Left renal pelvis (tissue), 4 donors: ENCODE measurements around the gene TSPAN2. TPM values are rescaled to one million over a fixed set of nuclear protein-coding genes. Genes with fewer than 3 reads are reported as not detected.

ENCODE experiments used
- DNase-seq, 4 donors: peaks; one replicate each; pipeline ENCODE4 v3.0.0-alpha.2; 2013; ENCODE audit warnings: low read depth in 4 of 4, low spot score in 3 of 4
- polyA plus RNA-seq, 4 donors: library from polyadenylated mRNA; unstranded; fragments of 120-200 nt; gene quantifications; one replicate each; pipeline ENCODE4 v1.2.1, GENCODE V29; 2013; ENCODE audit not compliant: insufficient read length in 4 of 4

TSPAN2 gene
- polyA plus RNA-seq, 4 donors = 9.0 to 42.2 (median 37.8) TPM

- DNase-seq = no peak
These were observed 11.9 kb downstream of the TSPAN2 start for GRCh38 chr1:115077286-115077983.

DNA sequence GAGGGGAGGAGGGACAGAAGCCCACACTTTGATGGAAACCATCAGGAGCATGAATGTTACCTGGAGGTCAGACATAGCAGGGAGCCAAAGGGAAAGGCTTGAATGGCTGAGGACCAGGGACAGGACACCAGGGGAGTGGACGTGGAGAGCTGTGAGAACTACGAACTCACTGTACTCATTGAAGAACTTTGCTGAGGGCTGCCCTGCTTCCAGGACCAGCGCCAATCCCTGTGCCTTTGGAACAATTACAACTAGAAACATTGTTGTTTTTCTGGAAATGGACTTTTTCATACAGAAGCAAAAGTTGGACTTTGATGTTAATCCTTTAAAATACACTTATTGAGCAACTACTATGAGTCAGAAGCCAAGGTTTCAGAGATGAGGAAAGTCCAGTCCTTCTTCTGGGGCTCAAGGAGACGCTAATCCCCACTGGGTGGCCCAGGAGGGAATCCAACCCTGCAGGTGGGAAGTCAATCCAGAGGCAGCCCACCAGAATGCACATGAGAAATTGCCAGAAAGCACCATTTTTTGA lies 12.9 kb downstream of the TSPAN2 start:
- DNase-seq = no peak

- DNase-seq = no peak
These were observed 14.3 kb downstream of the TSPAN2 start for GRCh38 chr1:115074839-115075534.

- DNase-seq = no peak
These were observed 15.8 kb downstream of the TSPAN2 start for GRCh38 chr1:115073298-115074087.

DNA sequence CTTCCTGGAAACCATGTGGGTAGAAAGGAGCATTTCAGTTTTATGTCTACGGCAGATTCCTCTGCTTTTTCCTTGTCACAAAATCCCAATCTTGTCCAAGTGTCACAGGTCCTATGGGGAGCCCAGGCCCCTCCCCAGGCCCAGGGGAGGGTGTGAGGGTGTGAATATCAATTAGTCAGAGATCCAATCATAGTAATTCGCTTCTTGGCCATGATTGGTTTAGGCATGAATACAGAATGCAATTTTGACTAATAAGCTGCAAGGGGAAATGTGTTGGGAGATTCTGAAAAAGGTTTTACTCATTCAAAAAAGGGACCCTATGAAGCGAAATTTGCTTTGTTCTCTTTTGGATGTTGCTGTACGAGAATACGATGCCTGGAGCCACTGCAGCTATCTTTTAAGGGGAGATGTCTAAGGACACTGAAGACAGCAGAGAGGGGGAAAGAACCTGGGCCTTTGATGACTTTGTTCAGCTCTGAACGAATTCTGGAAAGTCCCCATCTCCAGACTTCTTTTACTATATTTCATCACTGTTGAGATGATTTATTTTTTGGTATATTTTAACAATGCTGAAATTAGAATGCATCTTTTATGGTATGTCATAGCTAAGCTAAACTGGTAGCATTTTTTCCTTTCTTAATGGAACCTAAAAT lies 18.2 kb downstream of the TSPAN2 start:
- DNase-seq = no peak

DNA sequence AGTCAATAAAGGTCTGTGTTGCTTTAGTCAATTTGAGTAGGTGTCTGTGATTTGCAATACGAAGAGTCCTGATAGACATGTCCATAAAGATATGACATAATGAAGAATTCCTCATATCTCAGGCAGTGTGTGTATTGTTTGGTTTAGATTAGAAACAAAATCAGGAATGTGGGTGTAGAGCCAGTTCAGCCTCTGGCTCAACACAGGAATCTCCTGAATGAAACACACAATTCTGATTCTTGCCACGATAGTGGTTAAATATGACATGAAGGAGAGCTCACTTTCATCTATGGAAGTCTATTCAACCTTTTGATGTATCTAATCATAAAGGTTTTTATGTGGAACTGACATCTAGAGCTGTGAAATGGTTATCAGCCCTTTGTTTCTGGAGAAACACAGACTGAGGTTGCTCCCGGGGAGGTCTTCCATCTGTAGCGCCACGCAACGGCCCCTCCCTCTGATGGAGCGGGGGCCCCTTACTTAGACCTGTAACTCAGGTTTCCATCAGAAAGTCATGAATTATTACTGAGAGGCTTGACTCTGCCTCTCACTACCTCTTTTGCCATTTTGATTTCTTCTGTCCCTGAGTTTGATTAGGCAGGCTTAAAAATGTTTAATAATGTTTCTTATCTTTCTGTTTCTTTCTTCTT lies 19.5 kb downstream of the TSPAN2 start:
- no peak for DNase-seq

DNA sequence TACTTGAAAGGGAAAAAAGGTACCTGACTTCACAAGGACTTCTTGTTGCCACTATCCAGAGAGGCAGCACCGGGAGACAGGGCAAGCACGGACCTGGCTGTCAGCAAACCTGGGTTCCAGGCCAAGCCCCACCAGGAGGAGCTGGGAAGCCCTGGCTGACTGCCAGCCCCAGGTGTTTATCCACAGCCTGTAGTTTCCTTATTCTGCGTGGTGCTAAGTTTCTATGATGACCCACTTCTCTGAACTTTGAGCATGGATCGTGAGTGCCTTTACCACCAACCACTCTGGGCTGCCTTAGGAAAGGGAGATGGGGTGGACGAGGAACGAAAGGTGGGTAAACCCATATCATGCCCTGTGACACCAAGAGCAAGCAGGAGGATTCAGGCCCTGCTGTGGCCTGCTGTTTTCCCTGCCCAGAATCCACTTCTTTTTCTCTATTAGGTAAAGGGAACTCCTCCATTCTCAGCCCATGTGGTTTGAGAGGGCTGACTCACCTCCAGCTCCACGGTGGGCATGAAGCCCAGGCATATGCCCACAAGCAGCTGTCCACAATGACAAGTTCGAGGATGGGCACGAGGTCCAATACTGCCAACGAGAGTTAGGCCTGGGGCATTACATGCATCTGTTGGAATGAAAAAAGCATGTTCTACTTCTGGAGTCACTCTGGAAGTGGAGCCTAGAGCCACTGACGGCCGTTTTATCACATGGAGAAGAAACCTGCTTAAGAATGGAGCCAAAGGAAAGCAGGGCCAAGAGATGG lies 20.3 kb downstream of the TSPAN2 start:
- DNase-seq = no peak

DNA sequence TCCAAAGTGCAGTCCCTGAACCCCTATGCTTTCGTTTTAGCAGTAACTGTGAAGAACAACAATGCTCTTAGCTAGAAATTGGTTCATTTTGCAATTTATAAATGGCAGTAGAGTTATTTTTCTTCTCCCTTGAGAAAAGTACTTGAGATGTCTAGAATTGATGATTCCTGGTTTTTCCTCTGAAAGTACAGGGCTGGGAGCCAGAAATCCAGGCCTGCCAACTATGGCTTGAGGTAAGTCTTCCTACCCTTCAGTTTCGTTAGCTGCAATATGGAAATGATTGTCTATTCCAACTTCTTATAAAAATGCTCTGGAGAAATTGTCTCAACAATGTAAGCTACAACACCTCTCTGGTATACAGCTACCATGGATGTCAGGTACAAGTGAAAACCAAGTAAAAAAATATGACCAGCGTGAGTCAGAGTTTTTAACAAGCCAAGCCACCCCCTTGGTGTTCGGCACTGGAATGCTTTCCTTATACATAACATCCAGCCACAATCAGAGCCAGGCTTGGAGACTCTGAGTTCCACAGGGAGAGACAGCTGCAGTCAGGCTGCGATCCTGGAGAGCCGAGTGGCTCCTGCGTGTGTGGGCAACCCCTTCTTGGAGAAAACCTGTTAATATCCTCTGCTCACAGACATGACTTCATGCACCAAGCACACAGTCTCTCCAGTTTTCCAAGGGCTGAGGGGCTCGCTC lies 22.0 kb downstream of the TSPAN2 start:
- no peak for DNase-seq

DNA sequence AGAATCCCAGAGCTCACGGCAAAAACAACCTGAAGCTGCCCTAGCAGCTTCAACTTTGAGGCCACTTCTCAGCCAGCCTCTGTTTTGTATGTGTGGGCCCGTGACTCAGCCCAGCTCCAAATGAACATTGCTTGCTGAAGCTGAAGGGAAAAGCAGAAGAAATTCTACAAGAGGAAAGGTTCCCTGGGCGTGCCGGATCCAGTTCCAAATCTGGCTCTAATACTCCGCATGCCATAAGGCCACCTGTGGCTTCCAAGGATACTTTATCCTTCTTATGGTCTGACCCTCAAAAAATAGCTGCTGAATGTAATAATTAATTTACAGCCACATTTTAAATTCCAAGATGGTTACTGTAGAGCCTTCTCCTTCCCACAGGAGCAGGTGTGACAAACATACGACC lies 24.3 kb downstream of the TSPAN2 start:
- no peak for DNase-seq

GRCh38 chr1:115064461-115064860 lies 24.8 kb downstream of the TSPAN2 start:
- no peak for DNase-seq

DNA sequence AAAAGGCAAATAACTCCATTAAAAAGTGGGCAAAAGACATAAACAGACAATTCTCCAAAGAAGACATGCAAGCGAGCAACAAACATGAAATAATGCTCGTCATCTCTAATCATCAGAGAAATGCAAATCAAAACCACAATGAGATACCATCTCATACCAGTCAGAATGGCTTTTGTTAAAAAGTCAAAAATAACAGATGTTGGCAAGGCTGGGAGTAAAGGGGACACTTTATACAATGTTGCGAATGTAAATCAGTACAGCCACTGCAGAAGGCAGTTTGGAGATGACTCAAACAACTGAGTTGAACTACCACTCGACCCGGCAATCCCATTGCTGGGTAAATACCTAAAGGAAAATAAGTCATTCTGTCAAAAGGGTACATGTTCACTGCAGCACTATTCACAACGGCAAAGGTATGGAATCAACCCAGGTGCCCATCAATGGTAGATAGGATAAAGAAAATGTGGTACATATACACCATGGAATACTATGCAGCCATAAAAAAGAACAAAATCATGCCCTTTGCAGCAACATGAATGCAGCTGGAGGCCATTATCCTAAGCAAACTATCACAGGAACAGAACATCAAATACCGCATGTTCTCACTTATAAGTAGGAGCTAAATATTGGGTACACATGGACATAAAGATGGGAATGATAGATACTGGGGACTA lies 25.9 kb downstream of the TSPAN2 start:
- no peak for DNase-seq

DNA sequence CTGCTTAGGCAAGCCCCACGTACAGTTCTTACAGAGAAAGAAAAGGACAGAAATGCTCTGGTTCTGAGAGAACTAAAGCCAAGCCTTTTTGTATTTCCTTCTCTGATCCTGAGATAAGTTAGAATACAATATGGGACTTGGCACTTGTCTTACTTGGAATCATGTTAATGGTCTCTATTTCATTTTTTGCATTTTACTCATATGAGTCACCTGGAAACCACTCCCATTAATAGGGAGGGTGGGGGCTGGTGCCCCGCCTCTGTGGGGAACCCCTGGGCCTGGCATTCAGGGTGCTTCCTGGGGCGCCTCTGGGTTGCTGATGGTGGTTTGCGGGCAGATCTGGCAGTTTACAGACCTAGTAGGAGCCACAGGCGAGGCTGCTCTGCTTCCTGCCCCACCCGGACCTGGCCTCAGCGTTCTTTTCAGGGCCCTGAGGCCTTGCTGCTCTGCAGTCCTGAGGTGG lies 26.7 kb downstream of the TSPAN2 start:
- DNase-seq = no peak

GRCh38 chr1:115060501-115060900 lies 28.8 kb downstream of the TSPAN2 start:
- no peak for DNase-seq

DNA sequence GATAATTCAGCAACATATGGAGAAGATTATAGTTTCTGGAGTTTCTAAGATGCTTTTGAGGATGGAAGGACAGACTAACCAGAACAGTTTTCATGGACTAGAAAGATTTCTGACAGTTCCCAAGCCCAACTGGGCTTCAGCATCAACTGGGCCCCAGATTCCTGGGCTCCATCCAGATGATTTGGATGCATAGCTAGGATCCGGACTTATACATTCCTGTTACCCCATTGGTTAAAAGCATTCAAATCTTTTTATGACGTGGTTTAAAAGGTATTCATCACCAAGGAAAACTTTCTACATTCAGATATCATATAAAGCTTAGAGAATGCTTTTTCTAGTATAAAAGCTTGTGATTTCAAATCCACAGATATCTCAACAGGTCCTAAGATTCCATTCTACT lies 30.0 kb downstream of the TSPAN2 start:
- DNase-seq = no peak

- no peak for DNase-seq
These were observed 31.5 kb downstream of the TSPAN2 start for GRCh38 chr1:115057661-115058254.

DNA sequence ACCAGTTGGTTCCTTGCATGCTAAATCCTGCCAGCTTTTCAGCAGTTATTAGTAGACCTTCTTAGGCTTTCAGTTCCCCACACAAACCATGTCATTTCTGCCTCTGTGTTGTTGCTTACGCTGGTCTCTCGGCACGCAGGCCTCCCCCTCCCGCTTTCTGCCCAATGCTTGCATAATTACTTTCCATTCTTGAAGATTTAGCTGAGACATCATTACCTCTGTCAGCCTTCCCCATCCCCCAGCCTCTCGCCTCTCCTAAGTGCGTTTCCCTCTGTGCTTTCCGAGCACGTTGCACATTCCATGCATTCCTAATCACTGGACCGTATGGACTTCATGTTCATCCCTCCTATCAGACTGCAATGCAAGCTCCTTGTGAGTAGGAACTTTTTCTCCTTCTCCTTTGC lies 32.9 kb downstream of the TSPAN2 start:
- DNase-seq = peak; percentile 68 to 80 (median 74)

GRCh38 chr1:115052454-115053083 lies 36.7 kb downstream of the TSPAN2 start:
- DNase-seq = no peak
